ENCODE data around the gene KCND1.

GRCh38 chrX:48983081-48983480 lies 11.4 kb upstream of the KCND1 start:
- TF ChIP-seq CTCF (IDR thresholded peaks at IDR 0.05) (no peak), POLR2A (IDR thresholded peaks at IDR 0.05) (no peak)

Measured in Peyer's patch (tissue), 4 donors.